Body of pancreas (tissue), 4 donors: ENCODE data around the gene IGF2BP3.

Source experiments
- POLR2A ChIP-seq, 3 donors: fragments of 450-650 bp; IDR thresholded peaks; one replicate each; pipeline ENCODE4 v1.6.1; 2016; ENCODE audit warnings: antibody characterized with exemption in 3 of 3, mild to moderate bottlenecking in 2 of 3
- TF ChIP-seq, protein P1 (sequence below), 7 experiments: fragments of 450-650 bp in 4 of 7; fragments of 200-600 bp in 3 of 7; sonication (generic) in 3 of 7; IDR thresholded peaks; one replicate each; pipeline ENCODE4 v1.5.1; 2016 to 2019; ENCODE audit warnings: antibody characterized with exemption in 7 of 7

DNA sequence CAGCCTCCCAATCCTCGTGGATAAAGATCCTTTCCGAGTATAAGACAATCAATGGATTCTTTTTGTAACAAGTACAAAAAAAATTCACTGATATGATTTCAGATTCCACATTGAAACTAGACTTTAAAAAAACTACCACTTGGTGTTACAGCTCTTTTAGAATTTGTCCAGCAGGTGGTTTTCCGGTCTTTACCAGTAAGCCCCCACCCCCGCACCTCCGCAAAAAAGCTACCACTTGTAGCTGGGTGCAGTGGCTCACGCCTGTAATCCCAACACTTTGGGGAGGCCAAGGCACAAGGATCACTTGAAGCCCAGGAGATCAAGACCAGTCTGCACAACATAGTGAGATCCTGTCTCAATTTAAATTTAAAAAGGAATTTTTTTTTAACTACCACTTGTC is 19.8 kb downstream of the IGF2BP3 start:
- TF ChIP-seq, protein P1, sequence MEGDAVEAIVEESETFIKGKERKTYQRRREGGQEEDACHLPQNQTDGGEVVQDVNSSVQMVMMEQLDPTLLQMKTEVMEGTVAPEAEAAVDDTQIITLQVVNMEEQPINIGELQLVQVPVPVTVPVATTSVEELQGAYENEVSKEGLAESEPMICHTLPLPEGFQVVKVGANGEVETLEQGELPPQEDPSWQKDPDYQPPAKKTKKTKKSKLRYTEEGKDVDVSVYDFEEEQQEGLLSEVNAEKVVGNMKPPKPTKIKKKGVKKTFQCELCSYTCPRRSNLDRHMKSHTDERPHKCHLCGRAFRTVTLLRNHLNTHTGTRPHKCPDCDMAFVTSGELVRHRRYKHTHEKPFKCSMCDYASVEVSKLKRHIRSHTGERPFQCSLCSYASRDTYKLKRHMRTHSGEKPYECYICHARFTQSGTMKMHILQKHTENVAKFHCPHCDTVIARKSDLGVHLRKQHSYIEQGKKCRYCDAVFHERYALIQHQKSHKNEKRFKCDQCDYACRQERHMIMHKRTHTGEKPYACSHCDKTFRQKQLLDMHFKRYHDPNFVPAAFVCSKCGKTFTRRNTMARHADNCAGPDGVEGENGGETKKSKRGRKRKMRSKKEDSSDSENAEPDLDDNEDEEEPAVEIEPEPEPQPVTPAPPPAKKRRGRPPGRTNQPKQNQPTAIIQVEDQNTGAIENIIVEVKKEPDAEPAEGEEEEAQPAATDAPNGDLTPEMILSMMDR (IDR thresholded peaks at IDR 0.05): no peak
- no peak for TF ChIP-seq POLR2A (IDR thresholded peaks at IDR 0.05)
